ENCODE data around the gene DDOST. TPM values are rescaled to one million over a fixed set of nuclear protein-coding genes. Genes with fewer than 3 reads are reported as not detected.
"Not testable (repeated sequence)": the region's sequence is repeated elsewhere in the genome, so short reads cannot be mapped to it uniquely, and the experiment has no call there.

DDOST gene
- polyA plus RNA-seq, 2 donors = 73.2 to 126 TPM

DNA sequence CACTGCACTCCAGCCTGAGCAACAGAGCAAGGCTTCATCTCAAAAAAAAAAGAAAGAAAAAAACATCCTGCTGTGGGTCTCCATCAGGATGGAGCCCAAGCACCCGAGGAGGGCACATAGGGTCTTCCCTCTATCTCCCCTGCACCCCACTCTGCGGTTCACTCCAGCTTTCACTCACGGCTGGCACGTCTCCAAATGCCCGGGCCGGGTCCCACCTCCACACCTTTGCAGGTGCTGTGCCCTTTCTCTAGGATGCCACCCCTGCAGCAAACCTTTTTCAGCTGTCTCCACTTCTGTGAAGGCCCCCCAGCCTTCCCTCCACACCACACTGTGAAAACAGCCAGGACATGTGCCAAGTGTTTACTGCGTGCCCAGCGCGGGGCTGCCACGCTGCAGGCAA is 22.4 kb upstream of the DDOST start:
- H3K9me3 ChIP-seq (ENCODE audit: control insufficient read depth in 2 of 2, insufficient read depth in 1 of 2, low read depth in 1 of 2, low read length in 1 of 2) = no peaks in the 10 kb centered on the region
- H3K4me1 ChIP-seq (ENCODE audit: control insufficient read depth in 2 of 2, insufficient read depth in 2 of 2, low read length in 1 of 2) = no peaks in the 10 kb centered on the region
- no peak overlapping the region for H3K4me3 ChIP-seq (ENCODE audit: low read depth in 1 of 2, low read length in 2 of 2)
- no peaks in the 10 kb centered on the region for H3K27me3 ChIP-seq (ENCODE audit: control insufficient read depth in 1 of 2, insufficient read depth in 2 of 2, low read length in 2 of 2)
- no peaks in the 10 kb centered on the region for H3K36me3 ChIP-seq (ENCODE audit: control insufficient read depth in 2 of 2, insufficient read depth in 2 of 2, low read length in 1 of 2)
- 81 to 83% methylated on average over 10 of the region's 10 CpGs for WGBS, 2 donors
- H3K27ac ChIP-seq (ENCODE audit: low read depth in 2 of 2, low read length in 1 of 2) = no peak overlapping the region

DNA sequence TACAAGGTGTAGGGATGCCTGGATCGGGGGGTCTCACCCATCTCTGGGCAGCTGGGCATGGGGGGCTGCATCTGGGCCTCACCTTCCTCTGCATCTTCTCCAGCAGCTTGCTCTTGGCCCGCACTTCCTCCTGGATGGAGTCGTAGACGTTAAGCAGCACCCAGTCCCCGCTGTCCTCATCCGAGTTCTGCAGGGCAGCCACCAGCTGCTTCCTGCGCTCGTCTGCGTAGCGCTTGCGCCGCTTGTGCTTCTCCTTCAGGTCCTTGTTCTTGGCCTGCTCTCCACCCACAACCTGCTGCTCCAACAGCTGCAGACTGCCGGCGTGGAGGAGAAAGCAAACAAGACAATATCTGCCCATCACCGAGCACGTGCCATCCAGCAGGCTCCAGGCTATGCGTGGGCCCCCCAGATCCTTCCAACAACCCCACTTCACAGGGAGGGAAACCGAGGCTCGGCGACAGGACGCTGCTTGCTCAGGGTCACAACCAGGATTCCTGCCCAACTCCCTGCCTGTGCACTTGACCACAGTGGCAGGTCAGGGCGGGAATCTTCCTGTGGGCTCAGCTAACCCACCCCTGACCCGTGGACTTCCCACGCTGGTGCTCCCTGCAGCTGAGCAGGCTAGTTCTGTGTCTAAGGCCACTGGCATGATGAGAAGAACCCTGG is 21.5 kb upstream of the DDOST start:
- Histone ChIP-seq H3K4me3 (ENCODE audit: low read depth in 1 of 2, low read length in 2 of 2) (no peak overlapping the region), H3K9me3 (ENCODE audit: control insufficient read depth in 2 of 2, insufficient read depth in 1 of 2, low read depth in 1 of 2, low read length in 1 of 2) (no peaks in the 10 kb centered on the region), H3K27ac (ENCODE audit: low read depth in 2 of 2, low read length in 1 of 2) (no peak overlapping the region), H3K27me3 (ENCODE audit: control insufficient read depth in 1 of 2, insufficient read depth in 2 of 2, low read length in 2 of 2) (no peaks in the 10 kb centered on the region), H3K4me1 (ENCODE audit: control insufficient read depth in 2 of 2, insufficient read depth in 2 of 2, low read length in 1 of 2) (no peaks in the 10 kb centered on the region), H3K36me3 (ENCODE audit: control insufficient read depth in 2 of 2, insufficient read depth in 2 of 2, low read length in 1 of 2) (no peaks in the 10 kb centered on the region)
- 71 to 72% methylated on average over 24 of the region's 24 CpGs for WGBS, 2 donors

DNA sequence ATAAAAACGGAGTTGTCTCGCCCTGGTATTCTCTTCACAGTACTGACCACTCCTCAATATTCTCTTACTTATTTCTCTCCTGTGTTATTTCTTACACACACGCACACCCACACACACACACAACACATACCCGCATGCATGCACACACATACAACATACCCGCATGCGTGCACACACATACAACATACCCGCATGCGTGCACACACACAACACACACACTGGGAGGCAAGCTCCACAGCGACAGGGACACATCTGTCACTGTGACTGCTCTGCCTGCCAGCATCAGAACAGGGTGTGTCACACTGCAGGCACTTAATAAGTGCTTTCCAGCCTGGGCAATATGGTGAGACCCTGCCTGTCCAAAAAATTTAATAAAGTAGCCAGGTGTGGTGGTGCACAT is 20.8 kb upstream of the DDOST start:
- WGBS, 2 donors = 89 to 91% methylated on average over 9 of the region's 9 CpGs
- Histone ChIP-seq H3K27ac (ENCODE audit: low read depth in 2 of 2, low read length in 1 of 2) (no peak overlapping the region), H3K9me3 (ENCODE audit: control insufficient read depth in 2 of 2, insufficient read depth in 1 of 2, low read depth in 1 of 2, low read length in 1 of 2) (no peaks in the 10 kb centered on the region)

DNA sequence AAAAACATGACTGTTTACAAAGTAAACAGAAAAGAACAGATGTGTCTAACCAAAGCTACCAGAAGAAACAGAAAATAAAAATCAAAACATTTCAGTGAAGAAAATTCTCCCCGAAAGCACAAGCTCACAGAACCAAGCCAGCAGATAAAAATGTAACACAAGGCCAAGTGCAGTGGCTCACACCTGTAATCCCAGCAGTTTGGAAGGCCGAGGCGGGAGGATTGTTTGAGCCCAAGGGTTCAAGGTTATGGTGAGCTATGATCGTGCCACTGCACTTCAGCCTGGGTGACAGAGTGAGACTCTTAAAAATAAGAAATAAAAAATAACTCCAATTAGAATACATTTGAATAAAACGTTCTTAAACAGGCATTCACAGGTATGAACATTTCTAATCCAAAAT is 19.1 kb upstream of the DDOST start:
- no peak overlapping the region for H3K27ac ChIP-seq (ENCODE audit: low read depth in 2 of 2, low read length in 1 of 2)
- no peaks in the 10 kb centered on the region for H3K27me3 ChIP-seq (ENCODE audit: control insufficient read depth in 1 of 2, insufficient read depth in 2 of 2, low read length in 2 of 2)
- no peaks in the 10 kb centered on the region for H3K4me1 ChIP-seq (ENCODE audit: control insufficient read depth in 2 of 2, insufficient read depth in 2 of 2, low read length in 1 of 2)
- no peaks in the 10 kb centered on the region for H3K36me3 ChIP-seq (ENCODE audit: control insufficient read depth in 2 of 2, insufficient read depth in 2 of 2, low read length in 1 of 2)
- 75 to 82% methylated on average over 5 of the region's 5 CpGs for WGBS, 2 donors
- H3K9me3 ChIP-seq (ENCODE audit: control insufficient read depth in 2 of 2, insufficient read depth in 1 of 2, low read depth in 1 of 2, low read length in 1 of 2) = no peaks in the 10 kb centered on the region
- H3K4me3 ChIP-seq (ENCODE audit: low read depth in 1 of 2, low read length in 2 of 2) = no peak overlapping the region

More for the DNA sequence above, 20.8 kb upstream of the DDOST start:
- H3K36me3 ChIP-seq (ENCODE audit: control insufficient read depth in 2 of 2, insufficient read depth in 2 of 2, low read length in 1 of 2) = no peaks in the 10 kb centered on the region
- H3K27me3 ChIP-seq (ENCODE audit: control insufficient read depth in 1 of 2, insufficient read depth in 2 of 2, low read length in 2 of 2) = no peaks in the 10 kb centered on the region
- H3K4me3 ChIP-seq (ENCODE audit: low read depth in 1 of 2, low read length in 2 of 2) = no peak overlapping the region
- no peaks in the 10 kb centered on the region for H3K4me1 ChIP-seq (ENCODE audit: control insufficient read depth in 2 of 2, insufficient read depth in 2 of 2, low read length in 1 of 2)

DNA sequence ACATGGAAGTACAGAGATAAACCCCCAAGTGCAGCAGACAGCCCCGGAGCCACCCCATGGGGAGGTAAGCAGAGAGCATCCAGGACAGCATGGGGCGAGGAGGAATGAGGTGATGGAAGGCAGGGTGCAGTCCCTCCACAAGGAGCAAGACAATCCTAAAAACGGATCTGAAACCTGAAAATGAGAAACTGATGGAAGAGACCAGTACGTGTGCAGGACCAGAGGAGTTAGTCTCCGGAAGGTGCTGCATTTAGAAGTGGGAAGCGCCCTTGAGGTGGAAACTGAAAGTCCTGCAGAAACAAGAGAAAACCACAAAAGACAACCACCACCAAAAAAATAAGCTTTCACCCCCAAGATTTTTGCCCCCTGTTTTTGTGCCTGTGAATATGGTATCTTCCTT is 17.4 kb upstream of the DDOST start:
- H3K27me3 ChIP-seq (ENCODE audit: control insufficient read depth in 1 of 2, insufficient read depth in 2 of 2, low read length in 2 of 2) = no peaks in the 10 kb centered on the region
- H3K36me3 ChIP-seq (ENCODE audit: control insufficient read depth in 2 of 2, insufficient read depth in 2 of 2, low read length in 1 of 2) = no peaks in the 10 kb centered on the region

DNA sequence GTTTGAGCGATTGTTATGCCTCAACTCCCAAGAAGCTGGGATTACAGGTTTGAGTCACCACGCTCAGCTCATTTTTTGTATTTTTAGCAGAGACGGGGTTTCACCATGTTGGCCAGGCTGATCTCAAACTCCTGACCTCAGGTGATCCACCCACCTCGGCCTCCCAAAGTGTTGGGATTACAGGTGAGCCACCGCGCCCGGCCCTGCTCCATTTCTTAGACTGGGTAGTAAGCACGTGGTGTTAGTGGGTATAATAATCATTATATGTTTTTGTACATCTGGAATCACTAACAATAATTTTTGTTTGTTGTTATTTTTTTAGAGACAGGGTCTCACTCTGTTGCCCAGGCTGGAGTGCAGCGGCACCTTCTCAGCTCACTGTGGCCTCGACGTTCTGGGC is 12.5 kb upstream of the DDOST start:
- WGBS, 2 donors = 84 to 88% methylated on average over 11 of the region's 11 CpGs
- not testable (repeated sequence) for H3K4me3 ChIP-seq (ENCODE audit: low read depth in 1 of 2, low read length in 2 of 2); H3K4me1 ChIP-seq (ENCODE audit: control insufficient read depth in 2 of 2, insufficient read depth in 2 of 2, low read length in 1 of 2); H3K27me3 ChIP-seq (ENCODE audit: control insufficient read depth in 1 of 2, insufficient read depth in 2 of 2, low read length in 2 of 2); H3K27ac ChIP-seq (ENCODE audit: low read depth in 2 of 2, low read length in 1 of 2); H3K36me3 ChIP-seq (ENCODE audit: control insufficient read depth in 2 of 2, insufficient read depth in 2 of 2, low read length in 1 of 2); H3K9me3 ChIP-seq (ENCODE audit: control insufficient read depth in 2 of 2, insufficient read depth in 1 of 2, low read depth in 1 of 2, low read length in 1 of 2)

More for the DNA sequence above, 17.4 kb upstream of the DDOST start:
- H3K4me1 ChIP-seq (ENCODE audit: control insufficient read depth in 2 of 2, insufficient read depth in 2 of 2, low read length in 1 of 2) = no peaks in the 10 kb centered on the region
- H3K27ac ChIP-seq (ENCODE audit: low read depth in 2 of 2, low read length in 1 of 2) = no peak overlapping the region
- H3K4me3 ChIP-seq (ENCODE audit: low read depth in 1 of 2, low read length in 2 of 2) = no peak overlapping the region
- H3K9me3 ChIP-seq (ENCODE audit: control insufficient read depth in 2 of 2, insufficient read depth in 1 of 2, low read depth in 1 of 2, low read length in 1 of 2) = no peaks in the 10 kb centered on the region
- 73 to 82% methylated on average over 6 of the region's 6 CpGs for WGBS, 2 donors

DNA sequence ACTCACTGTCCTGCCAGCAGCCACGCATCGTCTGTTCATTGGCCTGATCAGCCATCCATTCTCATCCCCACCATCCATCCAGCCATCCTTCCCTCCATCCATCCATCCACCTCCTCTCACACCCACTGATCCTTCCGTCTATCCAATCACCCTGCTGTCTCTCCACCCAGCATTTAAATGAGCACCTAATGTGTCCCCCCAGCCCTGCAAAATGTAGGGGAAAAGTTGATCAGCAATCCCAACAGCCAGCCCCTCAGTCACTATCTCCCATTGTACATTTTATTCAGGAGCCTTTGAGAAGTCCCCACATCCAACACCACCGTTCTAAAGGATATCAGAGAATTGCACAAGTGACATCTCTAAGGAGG is 11.1 kb upstream of the DDOST start:
- Histone ChIP-seq H3K4me3 (ENCODE audit: low read depth in 1 of 2, low read length in 2 of 2) (no peak overlapping the region), H3K36me3 (ENCODE audit: control insufficient read depth in 2 of 2, insufficient read depth in 2 of 2, low read length in 1 of 2) (no peaks in the 10 kb centered on the region), H3K27me3 (ENCODE audit: control insufficient read depth in 1 of 2, insufficient read depth in 2 of 2, low read length in 2 of 2) (no peaks in the 10 kb centered on the region), H3K9me3 (ENCODE audit: control insufficient read depth in 2 of 2, insufficient read depth in 1 of 2, low read depth in 1 of 2, low read length in 1 of 2) (no peaks in the 10 kb centered on the region), H3K4me1 (ENCODE audit: control insufficient read depth in 2 of 2, insufficient read depth in 2 of 2, low read length in 1 of 2) (no peaks in the 10 kb centered on the region), H3K27ac (ENCODE audit: low read depth in 2 of 2, low read length in 1 of 2) (no peak overlapping the region)
- 88 to 89% methylated on average over 4 of the region's 4 CpGs for WGBS, 2 donors

DNA sequence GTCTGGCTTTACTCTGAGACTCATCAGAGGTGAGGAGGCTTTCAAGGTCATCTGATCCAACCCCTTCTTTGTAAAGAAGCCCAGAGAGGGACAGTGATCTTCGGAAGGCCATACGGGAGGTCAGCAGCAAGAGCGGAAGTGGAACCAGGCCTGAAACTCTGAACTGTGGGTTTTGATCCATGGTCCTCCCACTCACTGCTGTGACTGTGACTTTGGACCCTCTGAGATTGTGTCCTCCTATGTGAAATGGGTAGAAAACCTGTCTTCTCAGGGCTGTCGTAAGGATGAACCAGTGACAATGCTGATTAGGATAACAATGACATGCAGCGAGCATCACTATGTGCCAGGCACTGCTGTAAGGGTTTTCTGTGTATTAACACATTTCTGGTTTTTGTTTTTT is 9.8 kb upstream of the DDOST start:
- Histone ChIP-seq H3K9me3 (ENCODE audit: control insufficient read depth in 2 of 2, insufficient read depth in 1 of 2, low read depth in 1 of 2, low read length in 1 of 2) (no peaks in the 10 kb centered on the region), H3K4me3 (ENCODE audit: low read depth in 1 of 2, low read length in 2 of 2) (no peak overlapping the region), H3K36me3 (ENCODE audit: control insufficient read depth in 2 of 2, insufficient read depth in 2 of 2, low read length in 1 of 2) (no peaks in the 10 kb centered on the region), H3K27me3 (ENCODE audit: control insufficient read depth in 1 of 2, insufficient read depth in 2 of 2, low read length in 2 of 2) (no peaks in the 10 kb centered on the region), H3K4me1 (ENCODE audit: control insufficient read depth in 2 of 2, insufficient read depth in 2 of 2, low read length in 1 of 2) (peaks cover 0 to 3% of the 10 kb centered on the region in 2 donors), H3K27ac (ENCODE audit: low read depth in 2 of 2, low read length in 1 of 2) (no peak overlapping the region)
- WGBS, 2 donors = 93% methylated on average over 5 of the region's 5 CpGs

DNA sequence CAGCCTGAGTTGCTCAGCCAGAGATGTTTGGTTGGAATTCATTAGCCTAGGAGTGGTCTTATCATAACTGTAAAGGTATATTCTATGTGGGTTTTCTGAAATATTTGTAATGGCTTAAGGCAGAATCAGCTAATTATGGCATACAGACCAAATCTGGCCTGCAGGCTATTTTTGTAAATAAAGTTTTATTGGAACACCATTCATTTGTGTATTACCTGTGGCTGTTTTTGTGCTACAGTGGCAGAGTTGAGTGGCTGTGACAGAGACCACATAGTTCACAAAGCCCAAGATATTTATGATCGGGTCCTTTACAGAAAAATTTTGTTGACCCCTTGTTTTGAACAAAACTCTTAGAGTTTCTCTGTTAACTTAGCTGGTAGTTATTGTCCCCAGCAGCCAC is 7.4 kb upstream of the DDOST start:
- Histone ChIP-seq H3K27ac (ENCODE audit: low read depth in 2 of 2, low read length in 1 of 2) (no peak overlapping the region), H3K27me3 (ENCODE audit: control insufficient read depth in 1 of 2, insufficient read depth in 2 of 2, low read length in 2 of 2) (no peaks in the 10 kb centered on the region), H3K36me3 (ENCODE audit: control insufficient read depth in 2 of 2, insufficient read depth in 2 of 2, low read length in 1 of 2) (no peaks in the 10 kb centered on the region), H3K4me1 (ENCODE audit: control insufficient read depth in 2 of 2, insufficient read depth in 2 of 2, low read length in 1 of 2) (peaks cover 0 to 3% of the 10 kb centered on the region in 2 donors), H3K9me3 (ENCODE audit: control insufficient read depth in 2 of 2, insufficient read depth in 1 of 2, low read depth in 1 of 2, low read length in 1 of 2) (no peaks in the 10 kb centered on the region), H3K4me3 (ENCODE audit: low read depth in 1 of 2, low read length in 2 of 2) (no peak overlapping the region)
- WGBS, 2 donors = 91 to 96% methylated on average over 1 of the region's 1 CpG

DNA sequence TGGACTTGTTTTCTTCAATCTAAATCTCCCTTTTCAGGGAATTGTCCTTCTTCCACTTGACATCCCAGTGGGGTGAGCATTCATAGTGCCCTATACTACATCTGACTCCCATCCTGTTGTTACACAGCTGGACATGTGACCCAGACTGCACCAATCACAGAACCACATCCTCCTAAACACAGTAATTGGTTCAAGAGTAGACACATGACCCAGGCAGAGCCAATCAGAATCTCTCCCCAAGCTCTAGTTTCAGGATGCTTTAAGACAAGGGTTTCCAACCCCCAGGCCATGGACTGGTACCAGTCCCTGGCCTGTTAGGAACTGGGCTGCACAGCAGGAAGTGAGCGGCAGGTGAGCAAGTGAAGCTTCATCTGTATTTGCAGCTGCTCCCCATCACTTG is 5.6 kb upstream of the DDOST start:
- no peaks in the 10 kb centered on the region for H3K36me3 ChIP-seq (ENCODE audit: control insufficient read depth in 2 of 2, insufficient read depth in 2 of 2, low read length in 1 of 2)
- WGBS, 2 donors = 96 to 100% methylated on average over 1 of the region's 1 CpG
- peaks cover 3 to 7% of the 10 kb centered on the region in 2 donors for H3K4me1 ChIP-seq (ENCODE audit: control insufficient read depth in 2 of 2, insufficient read depth in 2 of 2, low read length in 1 of 2)
- H3K27me3 ChIP-seq (ENCODE audit: control insufficient read depth in 1 of 2, insufficient read depth in 2 of 2, low read length in 2 of 2) = no peaks in the 10 kb centered on the region
- H3K9me3 ChIP-seq (ENCODE audit: control insufficient read depth in 2 of 2, insufficient read depth in 1 of 2, low read depth in 1 of 2, low read length in 1 of 2) = no peaks in the 10 kb centered on the region
- H3K4me3 ChIP-seq (ENCODE audit: low read depth in 1 of 2, low read length in 2 of 2) = no peak overlapping the region
- no peak overlapping the region for H3K27ac ChIP-seq (ENCODE audit: low read depth in 2 of 2, low read length in 1 of 2)

All from esophagus (tissue), 2 donors.